HepG2 (cell line): Measurements from ENCODE around the gene STAT4.

Experiments used
- CEBPB ChIP-seq: IDR thresholded peaks from 2 replicates; pipeline ENCODE4 v1.6.1; 2011; ENCODE audit warnings: low read depth, low read length, improper control_type of control experiment, borderline replicate concordance
- CTCF ChIP-seq: sonication (generic); formaldehyde crosslinking; IDR thresholded peaks from 2 replicates; pipeline ENCODE4 v1.5.0; 2020; ENCODE audit warnings: mild to moderate bottlenecking, missing genetic modification reagents, moderate library complexity
- TBL1XR1 ChIP-seq: fragments of 150-350 bp; IDR thresholded peaks from 2 replicates; pipeline ENCODE4 v1.6.1; 2014; ENCODE audit warnings: borderline replicate concordance, low read length; ENCODE audit not compliant: partially characterized antibody
- TF ChIP-seq, protein P1 (sequence below): sonication (generic); formaldehyde crosslinking; IDR thresholded peaks from 2 replicates; pipeline ENCODE4 v1.5.0; 2020; ENCODE audit warnings: missing genetic modification reagents

- TF ChIP-seq TBL1XR1 (no peak), CTCF (CRISPR knock-in tag) (peak; percentile 64), CEBPB (no peak)
- TF ChIP-seq, protein P1, sequence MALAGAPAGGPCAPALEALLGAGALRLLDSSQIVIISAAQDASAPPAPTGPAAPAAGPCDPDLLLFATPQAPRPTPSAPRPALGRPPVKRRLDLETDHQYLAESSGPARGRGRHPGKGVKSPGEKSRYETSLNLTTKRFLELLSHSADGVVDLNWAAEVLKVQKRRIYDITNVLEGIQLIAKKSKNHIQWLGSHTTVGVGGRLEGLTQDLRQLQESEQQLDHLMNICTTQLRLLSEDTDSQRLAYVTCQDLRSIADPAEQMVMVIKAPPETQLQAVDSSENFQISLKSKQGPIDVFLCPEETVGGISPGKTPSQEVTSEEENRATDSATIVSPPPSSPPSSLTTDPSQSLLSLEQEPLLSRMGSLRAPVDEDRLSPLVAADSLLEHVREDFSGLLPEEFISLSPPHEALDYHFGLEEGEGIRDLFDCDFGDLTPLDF (CRISPR knock-in tag): no peak
These were observed 4.8 kb upstream of the STAT4 start for GRCh38 chr2:191155608-191156071.
